ENCODE data around the gene CNTNAP5.
"Not testable (repeated sequence)": the region's sequence is repeated elsewhere in the genome, so short reads cannot be mapped to it uniquely, and the experiment has no call there.

CNTNAP5 gene

GRCh38 chr2:124369181-124369580, 344.1 kb downstream of the CNTNAP5 start:
- Histone ChIP-seq H3K9me3 (ENCODE audit: control insufficient read depth, low read length) (no peaks in the 10 kb centered on the region), H2AFZ (no peak overlapping the region), H3K36me3 (ENCODE audit: control insufficient read depth, insufficient read depth, low read length) (no peaks in the 10 kb centered on the region), H3K4me3 (ENCODE audit: low read depth, low read length) (no peak overlapping the region), H3K27ac (no peak overlapping the region), H3K27me3 (ENCODE audit: control insufficient read depth, insufficient read depth, low read length) (no peaks in the 10 kb centered on the region), H3K79me2 (no peaks in the 10 kb centered on the region), H3K9ac (no peak overlapping the region), H3K4me2 (ENCODE audit: low read length) (no peak overlapping the region), H3K4me1 (no peaks in the 10 kb centered on the region)
- TF ChIP-seq CTCF (IDR thresholded peaks at IDR 0.05): no peak

- Histone ChIP-seq H3K36me3 (ENCODE audit: control insufficient read depth, insufficient read depth, low read length) (no peaks in the 10 kb centered on the region), H3K9me3 (ENCODE audit: control insufficient read depth, low read length) (no peaks in the 10 kb centered on the region), H3K79me2 (no peaks in the 10 kb centered on the region), H2AFZ (no peak overlapping the region), H3K27me3 (ENCODE audit: control insufficient read depth, insufficient read depth, low read length) (no peaks in the 10 kb centered on the region), H3K9ac (no peak overlapping the region), H3K4me1 (no peaks in the 10 kb centered on the region), H3K4me2 (ENCODE audit: low read length) (no peak overlapping the region), H3K4me3 (ENCODE audit: low read depth, low read length) (no peak overlapping the region), H3K27ac (no peak overlapping the region)
- TF ChIP-seq CTCF (IDR thresholded peaks at IDR 0.05): no peak
Measured at GRCh38 chr2:124380221-124380749, 355.2 kb downstream of the CNTNAP5 start.

GRCh38 chr2:124382067-124382618, 357.1 kb downstream of the CNTNAP5 start:
- Histone ChIP-seq H3K9me3 (ENCODE audit: control insufficient read depth, low read length) (no peaks in the 10 kb centered on the region), H3K4me1 (no peaks in the 10 kb centered on the region), H3K79me2 (no peaks in the 10 kb centered on the region), H3K27me3 (ENCODE audit: control insufficient read depth, insufficient read depth, low read length) (no peaks in the 10 kb centered on the region), H3K27ac (no peak overlapping the region), H3K36me3 (ENCODE audit: control insufficient read depth, insufficient read depth, low read length) (no peaks in the 10 kb centered on the region), H3K9ac (no peak overlapping the region), H2AFZ (no peak overlapping the region), H3K4me2 (ENCODE audit: low read length) (no peak overlapping the region), H3K4me3 (ENCODE audit: low read depth, low read length) (no peak overlapping the region)
- no peak for TF ChIP-seq CTCF (IDR thresholded peaks at IDR 0.05)

- Histone ChIP-seq H2AFZ (no peak overlapping the region), H3K4me2 (ENCODE audit: low read length) (no peak overlapping the region), H3K9me3 (ENCODE audit: control insufficient read depth, low read length) (no peaks in the 10 kb centered on the region), H3K9ac (no peak overlapping the region), H3K27me3 (ENCODE audit: control insufficient read depth, insufficient read depth, low read length) (no peaks in the 10 kb centered on the region), H3K4me1 (no peaks in the 10 kb centered on the region), H3K27ac (no peak overlapping the region), H3K36me3 (ENCODE audit: control insufficient read depth, insufficient read depth, low read length) (no peaks in the 10 kb centered on the region), H3K4me3 (ENCODE audit: low read depth, low read length) (no peak overlapping the region), H3K79me2 (no peaks in the 10 kb centered on the region)
- TF ChIP-seq CTCF (IDR thresholded peaks at IDR 0.05): no peak
Measured at GRCh38 chr2:124395961-124396360, 370.9 kb downstream of the CNTNAP5 start.

- TF ChIP-seq CTCF (IDR thresholded peaks at IDR 0.05): no peak
- Histone ChIP-seq H3K4me2 (ENCODE audit: low read length) (no peak overlapping the region), H3K9me3 (ENCODE audit: control insufficient read depth, low read length) (no peaks in the 10 kb centered on the region), H3K79me2 (no peaks in the 10 kb centered on the region), H3K4me1 (no peaks in the 10 kb centered on the region), H3K9ac (no peak overlapping the region), H3K4me3 (ENCODE audit: low read depth, low read length) (no peak overlapping the region), H3K27me3 (ENCODE audit: control insufficient read depth, insufficient read depth, low read length) (no peaks in the 10 kb centered on the region), H3K27ac (no peak overlapping the region), H2AFZ (no peak overlapping the region), H3K36me3 (ENCODE audit: control insufficient read depth, insufficient read depth, low read length) (no peaks in the 10 kb centered on the region)
Measured at GRCh38 chr2:124402274-124402673, 377.2 kb downstream of the CNTNAP5 start.

GRCh38 chr2:124407836-124408534, 382.9 kb downstream of the CNTNAP5 start:
- H3K4me1 ChIP-seq; H2AFZ ChIP-seq; H3K4me2 ChIP-seq (ENCODE audit: low read length); H3K79me2 ChIP-seq; H3K9me3 ChIP-seq (ENCODE audit: control insufficient read depth, low read length); H3K36me3 ChIP-seq (ENCODE audit: control insufficient read depth, insufficient read depth, low read length); H3K9ac ChIP-seq; H3K4me3 ChIP-seq (ENCODE audit: low read depth, low read length); H3K27ac ChIP-seq; H3K27me3 ChIP-seq (ENCODE audit: control insufficient read depth, insufficient read depth, low read length): not testable (repeated sequence)
